Liver (tissue), 3 donors: ENCODE measurements around the gene ZNF664.

ENCODE experiments used
- ATF3 ChIP-seq: IDR thresholded peaks from 2 replicates; pipeline ENCODE4 v1.6.1; 2016; ENCODE audit warnings: antibody characterized with exemption
- CTCF ChIP-seq: fragments of 150-350 bp; IDR thresholded peaks from 2 replicates; pipeline ENCODE4 v1.5.1; 2017; ENCODE audit warnings: improper control_type of control experiment, low read depth, low read length; ENCODE audit not compliant: missing input control
- EGR1 ChIP-seq, 2 donors: IDR thresholded peaks; 2 replicates each; pipeline ENCODE4 v1.6.1; 2016 to 2018; ENCODE audit warnings: antibody characterized with exemption in 2 of 2, low read depth in 2 of 2
- FOXA1 ChIP-seq: IDR thresholded peaks from 2 replicates; pipeline ENCODE4 v1.6.1; 2016; ENCODE audit warnings: antibody characterized with exemption
- FOXA2 ChIP-seq: IDR thresholded peaks from 2 replicates; pipeline ENCODE4 v1.6.1; 2016; ENCODE audit warnings: antibody characterized with exemption
- GABPA ChIP-seq, 2 donors: IDR thresholded peaks in 1 of 2; conservative IDR thresholded peaks in 1 of 2; 2 replicates each; pipeline ENCODE4 v1.6.1; 2016; ENCODE audit warnings: antibody characterized with exemption in 2 of 2, mild to moderate bottlenecking in 1 of 2, moderate library complexity in 1 of 2
- MAX ChIP-seq: IDR thresholded peaks from 2 replicates; pipeline ENCODE4 v1.6.1; 2016; ENCODE audit warnings: antibody characterized with exemption
- NR2F2 ChIP-seq: IDR thresholded peaks from 2 replicates; pipeline ENCODE4 v1.6.1; 2016; ENCODE audit warnings: antibody characterized with exemption
- SP1 ChIP-seq: IDR thresholded peaks from 2 replicates; pipeline ENCODE4 v1.6.1; 2018; ENCODE audit warnings: antibody characterized with exemption, mild to moderate bottlenecking
- YY1 ChIP-seq: IDR thresholded peaks from 2 replicates; pipeline ENCODE4 v1.6.1; 2016; ENCODE audit warnings: antibody characterized with exemption, mild to moderate bottlenecking
- donor health status: healthy.
- donor health status: healthy.

- TF ChIP-seq CTCF (no peak), GABPA (IDR thresholded peaks at IDR 0.05 in 1 of 2, conservative IDR thresholded peaks at IDR 0.05 in 1 of 2) (no peak), FOXA1 (no peak), FOXA2 (no peak), EGR1 (IDR thresholded peaks at IDR 0.05; ENCODE audit: low read depth in 2 of 2) (no peak), ATF3 (no peak), YY1 (no peak), SP1 (no peak), MAX (no peak), NR2F2 (no peak)
Observed at GRCh38 chr12:123982269-123982668, 9.3 kb downstream of the ZNF664 start.
